NCI-H748 (cell line): Measurements from ENCODE around the gene TSPAN1.

Source experiments
- DNase-seq: peaks from one replicate; lab custom pipeline; 2025; ENCODE audit not compliant: unreplicated experiment; lab: John Stamatoyannopoulos, UW

The TSPAN1 gene, protein sequence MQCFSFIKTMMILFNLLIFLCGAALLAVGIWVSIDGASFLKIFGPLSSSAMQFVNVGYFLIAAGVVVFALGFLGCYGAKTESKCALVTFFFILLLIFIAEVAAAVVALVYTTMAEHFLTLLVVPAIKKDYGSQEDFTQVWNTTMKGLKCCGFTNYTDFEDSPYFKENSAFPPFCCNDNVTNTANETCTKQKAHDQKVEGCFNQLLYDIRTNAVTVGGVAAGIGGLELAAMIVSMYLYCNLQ

DNA sequence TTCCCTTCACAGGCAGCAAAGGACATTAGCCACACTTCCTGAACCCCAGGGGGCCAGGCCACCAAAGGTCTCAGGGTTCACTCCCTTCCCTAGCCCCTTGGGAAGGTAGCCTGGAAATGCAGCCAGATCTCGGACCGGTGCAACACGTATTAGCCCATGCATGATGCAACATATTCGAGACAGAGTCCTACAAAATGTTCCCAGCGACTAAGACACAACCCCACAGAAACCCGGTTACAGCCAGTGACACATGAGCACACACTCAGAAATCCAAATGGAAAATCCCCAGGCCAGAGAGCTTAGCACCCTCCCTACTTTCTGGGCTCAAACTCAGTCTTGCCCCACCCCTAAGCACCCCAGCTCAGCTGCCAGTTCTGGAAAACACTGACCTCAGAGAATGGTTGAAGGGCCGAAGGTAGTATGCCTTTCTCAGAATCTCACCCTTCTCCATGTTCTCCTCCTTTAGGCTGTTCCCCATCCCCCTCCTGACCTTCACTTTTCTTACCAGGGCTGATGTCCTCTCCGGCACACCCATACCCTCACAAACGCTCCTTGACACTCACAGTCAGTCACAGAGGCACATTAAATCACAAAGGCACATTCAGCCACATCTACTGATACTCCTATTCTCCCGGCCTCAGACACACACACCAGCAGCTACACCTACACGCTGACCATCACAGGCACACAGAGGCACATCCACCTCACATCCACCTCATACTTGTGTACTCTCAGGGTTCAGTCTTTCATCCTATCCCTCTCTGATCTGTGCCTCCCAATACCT is at the start of gene TSPAN1:
Gene TSPAN1 (plus strand): TSS at position 640 of the 784 bp plus-strand sequence. CDS start 6,021 bp downstream, outside the sequence.
- no peak for DNase-seq

DNA sequence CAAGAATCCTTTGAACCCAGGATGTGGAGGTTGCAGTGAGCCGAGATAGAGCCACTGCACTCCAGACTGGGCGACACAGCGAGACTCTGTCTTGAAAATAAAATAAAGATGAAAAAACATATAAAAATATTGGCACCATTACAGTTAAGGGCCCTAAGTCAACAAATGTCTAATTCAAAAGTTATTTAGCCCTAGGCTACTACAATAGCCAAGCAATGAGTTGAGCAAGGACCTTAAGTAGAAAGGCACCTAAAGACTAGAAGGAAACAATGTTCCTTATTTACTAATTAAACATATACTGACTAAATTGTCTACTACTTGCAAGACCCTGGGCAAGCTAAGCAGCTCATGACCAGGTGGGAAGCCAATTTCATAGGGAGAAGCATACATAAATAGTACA is 46.5 kb upstream of the TSPAN1 start:
- no peak for DNase-seq

DNA sequence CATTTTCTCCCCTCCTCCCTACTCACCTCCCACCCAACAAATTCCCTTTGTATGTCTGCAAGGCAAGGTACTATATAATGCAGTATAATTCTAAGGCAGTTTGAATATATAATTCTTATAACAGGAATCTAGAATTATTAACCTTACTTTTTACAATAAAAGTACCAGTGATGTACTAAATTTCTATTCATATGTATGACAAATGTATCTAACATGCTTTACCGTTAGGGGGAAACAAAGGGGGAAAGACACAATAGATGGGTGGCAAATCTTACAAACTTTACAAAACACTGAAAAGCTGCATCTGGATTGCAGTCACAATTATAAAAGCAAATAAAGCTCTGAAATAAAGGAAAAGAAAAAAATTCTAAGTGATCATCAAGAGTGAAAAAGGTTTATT is 44.8 kb upstream of the TSPAN1 start:
- DNase-seq = no peak

- no peak for DNase-seq
Observed at GRCh38 chr1:46130606-46131005, 44.3 kb upstream of the TSPAN1 start.

DNA sequence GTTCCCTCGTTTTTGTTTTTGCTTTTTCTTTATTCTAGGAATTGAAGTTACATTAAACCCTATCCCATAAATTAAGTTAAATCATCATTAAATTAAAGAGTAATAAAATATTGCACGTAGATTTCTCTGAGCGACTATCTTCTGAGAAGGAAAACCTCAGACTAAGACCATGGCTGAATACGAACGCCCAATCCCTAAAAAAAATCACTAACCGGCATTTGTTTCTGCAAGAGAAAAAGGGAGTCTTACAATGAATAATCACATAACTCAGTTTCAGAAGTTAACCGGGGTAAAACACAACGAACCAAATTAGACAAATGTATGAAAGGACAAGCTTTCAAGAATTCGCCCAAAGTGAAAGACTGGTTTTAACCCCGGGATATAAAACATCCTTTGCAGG is 43.8 kb upstream of the TSPAN1 start:
- DNase-seq = peak; percentile 7

- DNase-seq = peak; percentile 72
Observed at GRCh38 chr1:46131712-46132528, 43.0 kb upstream of the TSPAN1 start.

GRCh38 chr1:46132529-46133180 is 42.2 kb upstream of the TSPAN1 start, which contains the start of gene PIK3R3:
TSS of gene PIK3R3 (minus strand) at chr1:46132629. CDS start at chr1:46131952, 677 bp downstream.
- DNase-seq = peak; percentile 99

DNA sequence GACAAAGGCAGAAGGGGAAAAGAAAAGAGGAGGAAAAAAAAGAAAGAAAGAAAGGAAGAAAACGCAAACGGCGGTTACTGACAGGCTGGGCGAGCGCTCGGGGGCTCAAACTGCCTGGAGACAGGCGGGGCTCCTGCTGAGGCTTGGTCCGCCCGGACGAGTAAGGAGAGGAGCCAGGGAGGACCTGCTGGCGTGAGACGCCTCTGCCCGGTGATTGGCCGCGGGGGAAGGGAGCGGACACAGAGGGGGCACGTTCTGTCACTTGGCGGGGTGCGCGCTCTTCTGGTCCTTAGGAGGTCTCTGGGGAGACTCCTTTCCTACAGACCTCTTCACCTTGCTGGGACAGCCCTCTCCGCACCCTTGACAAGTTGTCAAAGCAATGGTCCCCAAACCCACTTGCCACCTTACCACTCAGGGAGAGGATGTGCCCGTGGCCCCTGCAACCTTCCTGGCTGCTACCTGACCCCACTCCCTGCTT is 41.7 kb upstream of the TSPAN1 start:
- DNase-seq = peak; percentile 94

DNA sequence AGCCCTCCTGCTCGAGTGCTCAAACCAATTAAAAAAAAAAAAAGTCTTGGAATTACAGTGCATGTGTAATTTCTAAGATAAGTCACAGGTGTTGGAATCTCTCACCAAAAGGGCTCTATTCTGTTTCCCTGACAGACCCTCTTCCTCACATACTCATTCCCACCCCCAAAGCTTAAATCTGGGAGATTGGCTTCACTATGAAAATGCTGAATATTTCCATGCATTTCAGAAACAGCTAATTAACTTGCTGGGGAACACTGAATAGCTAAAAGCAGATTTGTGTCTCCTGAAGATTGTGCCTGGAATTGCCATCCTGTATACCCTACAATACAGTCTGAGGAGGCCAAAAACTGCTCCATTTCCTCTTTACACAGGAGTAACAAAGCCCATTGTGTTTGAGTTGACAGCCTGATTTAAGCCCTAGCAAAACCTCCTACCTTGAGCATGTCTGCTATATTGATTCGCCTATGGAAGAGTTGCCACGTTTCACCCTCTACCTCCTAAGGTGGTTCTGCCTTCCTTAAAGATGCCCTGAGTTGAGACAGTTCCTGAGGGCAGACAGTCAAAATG is 41.0 kb upstream of the TSPAN1 start:
- DNase-seq = peak; percentile 28

DNA sequence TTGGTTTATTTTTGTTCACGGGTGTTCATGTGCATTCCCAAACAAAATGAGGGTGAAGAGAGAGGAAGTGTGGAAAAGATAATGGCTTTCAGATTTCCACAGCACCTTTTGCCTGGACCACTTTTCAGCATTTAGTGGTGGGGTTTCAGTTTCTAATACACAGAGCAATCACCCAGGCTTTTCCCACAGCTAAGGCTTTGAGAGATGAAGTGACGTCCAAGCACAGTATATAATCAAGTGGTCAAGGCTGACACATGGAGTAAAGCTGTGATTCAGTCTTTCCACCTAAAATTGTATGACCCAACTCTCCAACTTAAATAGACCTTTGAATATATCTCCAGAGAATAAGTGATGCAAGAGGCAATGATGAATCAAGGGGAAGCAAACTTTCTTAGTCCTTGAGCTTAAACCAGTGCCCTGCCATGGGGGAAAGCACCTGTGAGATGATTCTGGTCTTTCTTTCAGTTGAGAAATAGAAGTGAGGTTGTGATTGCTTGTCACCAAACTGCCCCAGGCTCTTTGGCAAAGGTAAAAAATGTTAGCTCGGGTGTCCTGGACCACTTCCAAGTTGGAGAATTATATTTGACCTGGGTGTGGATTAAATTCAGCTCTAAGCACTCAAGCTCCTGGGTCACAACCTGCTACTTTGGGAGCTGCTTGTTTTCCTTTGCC is 40.1 kb upstream of the TSPAN1 start:
- DNase-seq = peak; percentile 41

DNA sequence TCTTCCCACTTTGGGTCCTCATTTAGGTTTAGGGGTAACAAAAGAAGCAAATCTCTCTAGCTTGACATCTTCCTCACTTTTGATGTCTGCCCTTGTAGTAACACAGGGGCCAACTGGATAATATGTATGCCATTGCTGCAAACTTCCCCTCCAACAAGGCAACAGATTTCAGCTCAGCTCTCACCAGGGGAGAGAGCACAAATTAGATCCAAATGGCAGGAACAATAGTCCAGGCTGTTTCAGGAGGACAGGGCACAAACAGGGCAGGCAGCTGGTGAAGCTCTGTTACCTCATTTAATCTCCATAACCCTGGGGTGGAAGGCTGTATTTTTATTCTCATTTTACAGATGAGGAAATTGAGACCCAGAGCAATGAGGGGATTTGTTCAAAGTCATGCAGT is 38.2 kb upstream of the TSPAN1 start:
- peak; percentile 11 for DNase-seq

- no peak for DNase-seq
Observed at GRCh38 chr1:46137916-46138315, 37.0 kb upstream of the TSPAN1 start.

- no peak for DNase-seq
Observed at GRCh38 chr1:46148318-46148717, 26.6 kb upstream of the TSPAN1 start.

GRCh38 chr1:46150085-46150484 is 24.8 kb upstream of the TSPAN1 start:
- no peak for DNase-seq

GRCh38 chr1:46152016-46152415 is 22.9 kb upstream of the TSPAN1 start:
- DNase-seq = no peak

DNA sequence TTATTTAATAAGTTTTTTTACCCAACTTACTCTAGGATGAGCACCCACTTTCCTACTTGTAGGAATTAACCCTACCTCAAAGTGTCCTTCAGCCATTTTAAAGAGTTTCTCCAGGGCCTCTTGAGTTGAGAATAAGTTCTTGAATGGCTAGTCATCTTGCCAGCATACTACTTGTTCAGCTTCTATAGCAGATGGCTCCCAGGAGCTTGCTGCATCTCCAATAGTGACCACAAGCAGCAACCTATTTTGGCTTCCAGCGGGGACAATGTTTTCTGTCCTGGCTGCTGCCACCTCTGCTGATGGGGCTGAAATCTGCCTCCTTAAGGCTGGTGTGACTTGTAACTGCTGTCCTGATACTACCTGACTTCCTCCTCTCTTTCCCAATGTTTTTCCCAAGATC is 21.7 kb upstream of the TSPAN1 start:
- no peak for DNase-seq

- no peak for DNase-seq
Observed at GRCh38 chr1:46153732-46154131, 21.2 kb upstream of the TSPAN1 start.

- no peak for DNase-seq
Observed at GRCh38 chr1:46157916-46158311, 17.0 kb upstream of the TSPAN1 start.

GRCh38 chr1:46158312-46159281 is 16.3 kb upstream of the TSPAN1 start:
- DNase-seq = no peak
